HepG2 (cell line): ENCODE data around the gene MTRR. TPM values are rescaled to one million over a fixed set of nuclear protein-coding genes. Genes with fewer than 3 reads are reported as not detected.

Experiments
- AGO1 ChIP-seq: fragments of 200-400 bp; formaldehyde crosslinking; IDR thresholded peaks from 2 replicates; pipeline ENCODE4 v1.6.1; 2017; ENCODE audit warnings: mild to moderate bottlenecking, low read depth, low read length, moderate library complexity; ENCODE audit not compliant: poor library complexity, severe bottlenecking
- AHDC1 ChIP-seq: sonication (generic); formaldehyde crosslinking; IDR thresholded peaks from 2 replicates; pipeline ENCODE4 v1.5.1; 2020; ENCODE audit warnings: mild to moderate bottlenecking, missing genetic modification reagents, borderline replicate concordance
- BORCS8-MEF2B ChIP-seq: sonication (generic); formaldehyde crosslinking; IDR thresholded peaks from 2 replicates; pipeline ENCODE4 v1.8.0; 2022; ENCODE audit warnings: mild to moderate bottlenecking, missing genetic modification reagents
- ELF1 ChIP-seq: sonication (generic); formaldehyde crosslinking; IDR thresholded peaks from 2 replicates; pipeline ENCODE4 v1.4.0; 2020; ENCODE audit warnings: missing genetic modification reagents
- KLF15 ChIP-seq: sonication (generic); formaldehyde crosslinking; IDR thresholded peaks from 2 replicates; pipeline ENCODE4 v1.8.1; 2023; ENCODE audit warnings: borderline replicate concordance, mild to moderate bottlenecking, inconsistent platforms, missing genetic modification reagents, mixed read lengths
- NONO ChIP-seq, 2 experiments: fragments of 450-650 bp in 1 of 2; sonication (generic) in 1 of 2; formaldehyde crosslinking in 1 of 2; IDR thresholded peaks in 1 of 2; conservative IDR thresholded peaks in 1 of 2; 2 replicates each; pipeline versions ENCODE4 v1.6.1 to v1.8.0; 2017 to 2022; ENCODE audit warnings: mild to moderate bottlenecking in 1 of 2, missing genetic modification reagents in 1 of 2, moderate library complexity in 1 of 2
- SNAPC4 ChIP-seq: sonication (generic); formaldehyde crosslinking; IDR thresholded peaks from 2 replicates; pipeline ENCODE4 v1.4.0; 2020; ENCODE audit warnings: mild to moderate bottlenecking, missing genetic modification reagents
- TARDBP ChIP-seq: sonication (generic); formaldehyde crosslinking; IDR thresholded peaks from 2 replicates; pipeline ENCODE4 v1.8.0; 2022; ENCODE audit warnings: mild to moderate bottlenecking, missing genetic modification reagents
- TBX2 ChIP-seq: sonication (generic); formaldehyde crosslinking; IDR thresholded peaks from 2 replicates; pipeline ENCODE4 v1.5.0; 2020; ENCODE audit warnings: missing genetic modification reagents, mild to moderate bottlenecking, borderline replicate concordance
- ZNF275 ChIP-seq: sonication (generic); formaldehyde crosslinking; IDR thresholded peaks from 2 replicates; pipeline ENCODE4 v1.8.0; 2022; ENCODE audit warnings: missing genetic modification reagents, mild to moderate bottlenecking, inconsistent platforms, borderline replicate concordance
- ZNF414 ChIP-seq: sonication (generic); formaldehyde crosslinking; IDR thresholded peaks from 2 replicates; pipeline ENCODE4 v1.5.0; 2020; ENCODE audit warnings: missing genetic modification reagents
- ZNF484 ChIP-seq: sonication (generic); formaldehyde crosslinking; IDR thresholded peaks from 2 replicates; pipeline ENCODE4 v1.5.1; 2020; ENCODE audit warnings: mild to moderate bottlenecking, low read depth, missing genetic modification reagents, borderline replicate concordance
- ZNF546 ChIP-seq: sonication (generic); formaldehyde crosslinking; conservative IDR thresholded peaks from 2 replicates; pipeline ENCODE4 v1.8.1; 2023; ENCODE audit warnings: mild to moderate bottlenecking, missing genetic modification reagents
- ZNF580 ChIP-seq: IDR thresholded peaks from 2 replicates; pipeline ENCODE4 v1.6.1; 2016; ENCODE audit warnings: low read depth, borderline replicate concordance
- polyA plus RNA-seq, 8 experiments: library from polyadenylated mRNA; depleted of rRNA in 3 of 8; stranded (reverse) in 7 of 8; unstranded in 1 of 8; fragments of >200 nt; fragmentation: Illumina TruSeq in 4 of 8; extraction: Trizol in 4 of 8; gene quantifications; 2 replicates each; pipeline versions ENCODE4 v1.2.1 to v1.2.3, GENCODE V29; 2011 to 2016; ENCODE audit warnings: low read depth in 4 of 8, missing spikeins in 1 of 8, mixed read lengths in 1 of 8; ENCODE audit not compliant: insufficient read depth in 1 of 8
- total RNA-seq, 5 experiments: library from RNA; depleted of rRNA; stranded (reverse); fragments of >200 nt; fragmentation: Illumina TruSeq; extraction: Trizol; gene quantifications; 2 replicates each; pipeline ENCODE4 v1.2.3, GENCODE V29; 2016; ENCODE audit warnings: low read depth in 1 of 5

Gene MTRR
- total and polyA plus RNA-seq, 2 of the 13 experiments (the other 11 are each of a cell fraction or from before 2014, with no cell fraction given) = 39.2 to 59.2 TPM

- TF ChIP-seq ELF1 (CRISPR knock-in tag) (peak; percentile 83), NONO (IDR thresholded peaks at IDR 0.05) (no peak), NONO (CRISPR knock-in tag; conservative IDR thresholded peaks at IDR 0.05) (peak; percentile 66), ZNF414 (CRISPR knock-in tag) (no peak), TARDBP (peak; percentile 72), ZNF275 (CRISPR knock-in tag) (no peak), BORCS8-MEF2B (no peak; the same call in 1 of the 2 replicates), ZNF546 (CRISPR knock-in tag) (peak; percentile 90), SNAPC4 (CRISPR knock-in tag) (0 out of 2 replicates have a peak, but pooled peaks have one; percentile 37), AHDC1 (CRISPR knock-in tag) (no peak; the same call in 1 of the 2 replicates), ZNF580 (CRISPR knock-in tag) (0 out of 2 replicates have a peak, but pooled peaks have one; percentile 26), ZNF484 (no peak), KLF15 (peak; percentile 25; the same call in 1 of the 2 replicates), AGO1 (peak; percentile 1), TBX2 (peak; percentile 75)
Observed at GRCh38 chr5:7868773-7869473, at the start of gene MTRR, which contains the start of gene FASTKD3 (continued).
